Left ventricle myocardium superior (tissue), 1 donor: ENCODE data around the gene CCDC149. TPM values are rescaled to one million over a fixed set of nuclear protein-coding genes. Genes with fewer than 3 reads are reported as not detected.

Experiments
- ATAC-seq: fragments of 200-7000 bp; cut with Tn5 transposase; one replicate; pipeline ENCODE4 v1.9.1; 2020; ENCODE audit warnings: mild to moderate bottlenecking, moderate library complexity
- DNase-seq: peaks from one replicate; pipeline ENCODE4 v3.0.0-alpha.2; 2020
- intact Hi-C: fragments of 100-400 bp; cut with micrococcal nuclease; formaldehyde crosslinking; loops from one replicate; pipeline ENCODE4 v1.11.0; 2022
- total RNA-seq: library from RNA; stranded (reverse); fragmentation: NEBNext Ultra II Directional; extraction: Animal tissue kit (Norgen Biotek cat#: 25700); gene quantifications from one replicate; pipeline ENCODE4 v1.2.1, GENCODE V29; 2021
- donor health status: DM: no; HTN: yes; CAD: no; lungs with severe emphysema.

Gene CCDC149
- total RNA-seq, 1 donor from 2014 or later = 13.2 TPM

- intact Hi-C loops = no loop called here
- DNase-seq (no peak), ATAC-seq (no peak)
Measured at GRCh38 chr4:24810871-24811631, 101.8 kb downstream of the CCDC149 start.

- peak; percentile 49 for ATAC-seq
- intact Hi-C loops = no loop called here
- DNase-seq = no peak
Measured at GRCh38 chr4:24809815-24810405, 102.9 kb downstream of the CCDC149 start.

- peak; percentile 40 for ATAC-seq
- no peak for DNase-seq
- intact Hi-C loops = no loop called here
Measured at GRCh38 chr4:24809376-24809775, 103.5 kb downstream of the CCDC149 start.

GRCh38 chr4:24808955-24809354, 103.9 kb downstream of the CCDC149 start:
- intact Hi-C loops = no loop called here
- no peak for DNase-seq
- ATAC-seq = no peak

GRCh38 chr4:24808261-24808660, 104.6 kb downstream of the CCDC149 start:
- DNase-seq (no peak), ATAC-seq (no peak)
- intact Hi-C loops = no loop called here

- DNase-seq = no peak
- intact Hi-C loops = no loop called here
- ATAC-seq = no peak
Measured at GRCh38 chr4:24807611-24808010, 105.2 kb downstream of the CCDC149 start.

GRCh38 chr4:24806206-24806990, 106.4 kb downstream of the CCDC149 start:
- intact Hi-C loops = no loop called here
- no peak for ATAC-seq
- no peak for DNase-seq

- ATAC-seq = no peak
- intact Hi-C loops = no loop called here
- DNase-seq = no peak
Measured at GRCh38 chr4:24805566-24805965, 107.3 kb downstream of the CCDC149 start.

GRCh38 chr4:24805067-24805466, 107.8 kb downstream of the CCDC149 start:
- intact Hi-C loops = no loop called here
- ATAC-seq = no peak

GRCh38 chr4:24802648-24803047, 110.2 kb downstream of the CCDC149 start:
- intact Hi-C loops = no loop called here
- no peak for ATAC-seq
- DNase-seq = no peak

More at GRCh38 chr4:24805067-24805466, 107.8 kb downstream of the CCDC149 start:
- no peak for DNase-seq

- intact Hi-C loops = no loop called here
Measured at GRCh38 chr4:24801136-24801855, 111.5 kb downstream of the CCDC149 start.

GRCh38 chr4:24800325-24800895, 112.4 kb downstream of the CCDC149 start:
- ATAC-seq (peak; percentile 38), DNase-seq (peak; percentile 57)

More at GRCh38 chr4:24801136-24801855, 111.5 kb downstream of the CCDC149 start:
- DNase-seq (peak; percentile 31), ATAC-seq (peak; percentile 47)

GRCh38 chr4:24799544-24800324, 113.1 kb downstream of the CCDC149 start:
- no peak for ATAC-seq
- intact Hi-C loops = no loop called here
- peak; percentile 41 for DNase-seq

More at GRCh38 chr4:24800325-24800895, 112.4 kb downstream of the CCDC149 start:
- intact Hi-C loops = no loop called here

- intact Hi-C loops = no loop called here
- no peak for ATAC-seq
Measured at GRCh38 chr4:24799196-24799543, 113.7 kb downstream of the CCDC149 start.

GRCh38 chr4:24798036-24798610, 114.7 kb downstream of the CCDC149 start:
- DNase-seq (no peak), ATAC-seq (no peak)
- intact Hi-C loops = no loop called here

More at GRCh38 chr4:24799196-24799543, 113.7 kb downstream of the CCDC149 start:
- DNase-seq = no peak

GRCh38 chr4:24796620-24797019, 116.2 kb downstream of the CCDC149 start:
- intact Hi-C loops = no loop called here
- ATAC-seq (no peak), DNase-seq (no peak)

- intact Hi-C loops = no loop called here
- DNase-seq (peak; percentile 28), ATAC-seq (peak; percentile 44)
Measured at GRCh38 chr4:24795666-24796381, 117.0 kb downstream of the CCDC149 start.
